OCI-LY3 (cell line): ENCODE results near the gene FZD7.

Experiments
- H2AFZ ChIP-seq: fragments of 200-600, 300-600 bp; shearing (Covaris generic); 2 replicates; pipeline ENCODE4 v1.6.0; 2014; ENCODE audit warnings: antibody characterized with exemption, low read depth, low read length
- H3K27ac ChIP-seq: fragments of 200-600, 300-600 bp; sonication (generic); 2 replicates; pipeline ENCODE4 v1.5.1; 2014; ENCODE audit warnings: mild to moderate bottlenecking, low read length, moderate library complexity, mixed read lengths
- H3K27me3 ChIP-seq: fragments of 200-600, 300-600 bp; sonication (generic); 2 replicates; pipeline ENCODE4 v1.6.1; 2014; ENCODE audit warnings: low read depth, low read length, mixed read lengths
- H3K36me3 ChIP-seq: fragments of 200-600, 300-600 bp; sonication (generic); replicated peaks from 2 replicates; pipeline ENCODE3; 2014; ENCODE audit warnings: low read depth, low read length, mixed read lengths
- H3K4me1 ChIP-seq: fragments of 300-600, 200-600 bp; sonication (generic); 2 replicates; pipeline ENCODE4 v1.6.1; 2014; ENCODE audit warnings: low read length, mixed read lengths
- H3K4me2 ChIP-seq: fragments of 200-600, 300-600 bp; sonication (generic); 2 replicates; pipeline ENCODE4 v1.6.1; 2014; ENCODE audit warnings: low read length, mixed read lengths
- H3K4me3 ChIP-seq: fragments of 300-600, 200-600 bp; sonication (generic); 2 replicates; pipeline ENCODE4 v1.5.1; 2014; ENCODE audit warnings: antibody characterized with exemption, mild to moderate bottlenecking, low read length, moderate library complexity
- H3K79me2 ChIP-seq: fragments of 300-600, 200-600 bp; shearing (Covaris generic); 2 replicates; pipeline ENCODE4 v1.6.1; 2014; ENCODE audit warnings: mild to moderate bottlenecking, low read length, mixed read lengths
- H3K9ac ChIP-seq: fragments of 300-600, 200-600 bp; shearing (Covaris generic); 2 replicates; pipeline ENCODE4 v1.6.0; 2014; ENCODE audit warnings: mild to moderate bottlenecking, low read length, moderate library complexity
- H3K9me3 ChIP-seq: fragments of 200-600, 300-600 bp; shearing (Covaris generic); 2 replicates; pipeline ENCODE4 v1.6.1; 2014; ENCODE audit warnings: low read length, mixed read lengths; ENCODE audit not compliant: insufficient read depth
- H4K20me1 ChIP-seq: fragments of 200-600, 300-600 bp; sonication (generic); 2 replicates; pipeline ENCODE4 v1.6.1; 2016; ENCODE audit warnings: low read length, mixed read lengths; ENCODE audit not compliant: insufficient read depth
- EZH2phosphoT487 ChIP-seq: fragments of 200-600 bp; shearing (Covaris generic); IDR thresholded peaks from 2 replicates; pipeline ENCODE4 v1.6.1; 2018; ENCODE audit warnings: antibody characterized with exemption, mixed run types, low read depth
- TF ChIP-seq, protein P1 (sequence below): fragments of 200-600, 300-600 bp; sonication (generic); IDR thresholded peaks from 2 replicates; pipeline ENCODE4 v1.5.1; 2014; ENCODE audit warnings: antibody characterized with exemption, low read length, low read depth

The FZD7 gene

DNA sequence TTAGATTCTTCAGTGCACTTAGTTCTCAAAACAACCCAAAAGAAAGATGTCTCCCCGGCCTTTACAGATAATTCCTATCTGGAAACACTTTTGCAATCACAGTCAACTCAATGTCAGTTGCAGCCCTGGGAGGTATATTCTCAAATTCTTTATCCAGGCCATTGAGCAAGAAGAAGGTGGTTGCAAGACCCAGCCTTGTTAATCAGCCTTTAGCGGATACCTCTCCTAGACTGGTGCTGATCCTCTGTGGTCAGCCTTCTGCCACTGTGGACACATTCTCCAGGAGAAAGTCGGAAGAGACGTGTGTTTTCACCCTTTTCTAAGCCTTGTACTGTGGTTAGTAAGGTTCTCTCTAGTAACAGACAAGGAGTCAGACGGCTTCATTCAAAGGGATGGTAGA lies 7.8 kb upstream of the FZD7 start:
- Histone ChIP-seq H3K9ac (no peak overlapping the region), H3K36me3 (no peaks in the 10 kb centered on the region), H2AFZ (no peak overlapping the region), H3K9me3 (no peaks in the 10 kb centered on the region), H3K27ac (no peak overlapping the region), H3K4me3 (no peak overlapping the region), H3K27me3 (no peaks in the 10 kb centered on the region), H3K79me2 (no peaks in the 10 kb centered on the region), H3K4me2 (no peak overlapping the region), H3K4me1 (no peaks in the 10 kb centered on the region), H4K20me1 (no peaks in the 10 kb centered on the region)
- TF ChIP-seq EZH2phosphoT487: no peak
- TF ChIP-seq, protein P1, sequence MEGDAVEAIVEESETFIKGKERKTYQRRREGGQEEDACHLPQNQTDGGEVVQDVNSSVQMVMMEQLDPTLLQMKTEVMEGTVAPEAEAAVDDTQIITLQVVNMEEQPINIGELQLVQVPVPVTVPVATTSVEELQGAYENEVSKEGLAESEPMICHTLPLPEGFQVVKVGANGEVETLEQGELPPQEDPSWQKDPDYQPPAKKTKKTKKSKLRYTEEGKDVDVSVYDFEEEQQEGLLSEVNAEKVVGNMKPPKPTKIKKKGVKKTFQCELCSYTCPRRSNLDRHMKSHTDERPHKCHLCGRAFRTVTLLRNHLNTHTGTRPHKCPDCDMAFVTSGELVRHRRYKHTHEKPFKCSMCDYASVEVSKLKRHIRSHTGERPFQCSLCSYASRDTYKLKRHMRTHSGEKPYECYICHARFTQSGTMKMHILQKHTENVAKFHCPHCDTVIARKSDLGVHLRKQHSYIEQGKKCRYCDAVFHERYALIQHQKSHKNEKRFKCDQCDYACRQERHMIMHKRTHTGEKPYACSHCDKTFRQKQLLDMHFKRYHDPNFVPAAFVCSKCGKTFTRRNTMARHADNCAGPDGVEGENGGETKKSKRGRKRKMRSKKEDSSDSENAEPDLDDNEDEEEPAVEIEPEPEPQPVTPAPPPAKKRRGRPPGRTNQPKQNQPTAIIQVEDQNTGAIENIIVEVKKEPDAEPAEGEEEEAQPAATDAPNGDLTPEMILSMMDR: no peak

DNA sequence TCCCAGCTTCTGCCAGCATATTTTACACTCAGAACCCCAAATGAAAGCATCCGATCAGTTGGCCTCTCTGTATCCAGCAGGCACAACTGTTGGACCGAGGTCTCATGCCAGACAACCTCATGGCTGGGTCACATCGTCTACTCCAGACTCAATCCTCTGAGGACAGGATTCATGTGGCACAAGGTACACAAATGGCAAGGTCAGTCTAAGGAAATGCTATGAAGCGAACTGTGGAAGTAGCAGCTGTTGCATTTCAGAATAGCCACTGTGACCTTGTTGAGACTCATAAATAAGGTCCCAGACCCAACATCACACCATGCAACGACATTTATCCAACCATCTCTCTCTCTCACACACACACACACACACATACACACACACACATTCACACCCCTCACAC lies 7.1 kb upstream of the FZD7 start:
- Histone ChIP-seq H3K4me1 (no peaks in the 10 kb centered on the region), H4K20me1 (no peaks in the 10 kb centered on the region), H3K9ac (no peak overlapping the region), H3K4me3 (no peak overlapping the region), H3K4me2 (no peak overlapping the region), H2AFZ (no peak overlapping the region), H3K79me2 (no peaks in the 10 kb centered on the region), H3K9me3 (no peaks in the 10 kb centered on the region), H3K27me3 (no peaks in the 10 kb centered on the region), H3K27ac (no peak overlapping the region), H3K36me3 (no peaks in the 10 kb centered on the region)
- TF ChIP-seq, protein P1: no peak
- no peak for TF ChIP-seq EZH2phosphoT487

DNA sequence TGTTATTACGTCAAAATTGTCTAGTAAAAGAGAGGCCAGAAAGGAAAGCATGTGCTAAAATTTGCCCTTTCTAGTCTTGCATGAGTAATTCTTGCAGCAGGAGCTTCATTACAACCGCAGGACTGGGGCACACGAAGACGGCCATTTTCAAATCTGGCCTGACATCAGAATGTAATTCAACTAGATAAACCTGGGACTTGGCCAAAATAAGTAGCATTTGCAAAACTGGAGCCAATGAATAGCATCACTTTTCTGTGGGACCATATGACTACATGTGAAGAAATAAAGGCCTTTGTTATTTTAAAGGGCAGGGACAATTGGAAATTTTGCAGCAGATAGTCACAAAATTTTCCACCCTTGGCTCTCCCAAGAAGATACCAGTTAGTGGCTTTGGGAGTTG lies 3.0 kb upstream of the FZD7 start:
- H3K36me3 ChIP-seq: no peaks in the 10 kb centered on the region
- no peaks in the 10 kb centered on the region for H3K9me3 ChIP-seq
- no peaks in the 10 kb centered on the region for H3K27me3 ChIP-seq
- H4K20me1 ChIP-seq: no peaks in the 10 kb centered on the region
- no peak overlapping the region for H3K27ac ChIP-seq
- H3K9ac ChIP-seq: no peak overlapping the region
- H3K4me2 ChIP-seq: no peak overlapping the region
- H3K79me2 ChIP-seq: no peaks in the 10 kb centered on the region
- TF ChIP-seq EZH2phosphoT487: no peak
- TF ChIP-seq, protein P1: no peak
- H3K4me3 ChIP-seq: no peak overlapping the region
- no peaks in the 10 kb centered on the region for H3K4me1 ChIP-seq
- no peak overlapping the region for H2AFZ ChIP-seq

DNA sequence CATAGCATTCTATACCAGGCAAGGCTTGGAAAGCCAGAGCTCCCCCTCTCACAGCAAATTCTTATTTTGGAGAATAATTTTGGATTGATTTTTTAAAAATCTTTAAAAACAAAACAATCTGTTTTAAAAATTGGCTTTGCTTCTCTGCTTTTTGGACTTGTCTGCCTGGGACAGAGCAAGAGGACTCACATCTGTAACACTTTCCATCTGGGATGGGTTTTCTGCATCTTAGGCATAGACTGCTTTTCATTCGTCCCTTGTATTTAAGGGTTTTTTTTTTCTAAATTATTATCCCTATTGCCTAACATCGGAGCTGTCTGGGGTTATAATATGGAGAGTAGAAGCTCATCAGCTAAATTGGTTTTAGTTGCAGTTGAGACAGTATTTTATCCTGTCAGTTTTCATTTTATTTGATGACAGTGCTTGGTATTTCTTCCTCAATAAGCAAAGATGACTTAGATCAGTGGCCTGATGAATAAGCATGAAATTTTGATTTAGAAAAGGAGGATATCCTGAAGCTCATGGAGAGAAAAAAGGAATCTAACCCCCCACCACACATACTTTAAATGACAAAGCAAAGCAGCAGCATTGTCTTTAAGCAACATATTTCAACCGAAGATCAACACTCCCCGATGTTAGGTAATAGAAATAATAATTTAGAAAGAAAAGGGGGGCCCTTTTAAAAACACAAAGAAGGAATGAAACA lies 2.3 kb upstream of the FZD7 start:
- Histone ChIP-seq H3K4me3 (no peak overlapping the region), H3K27ac (no peak overlapping the region)

More for the DNA sequence above, 2.3 kb upstream of the FZD7 start:
- no peak overlapping the region for H3K4me2 ChIP-seq
- no peaks in the 10 kb centered on the region for H3K4me1 ChIP-seq
- no peak for TF ChIP-seq EZH2phosphoT487
- TF ChIP-seq, protein P1: no peak
- H2AFZ ChIP-seq: no peak overlapping the region
- H3K36me3 ChIP-seq: no peaks in the 10 kb centered on the region
- H3K79me2 ChIP-seq: no peaks in the 10 kb centered on the region
- no peak overlapping the region for H3K9ac ChIP-seq
- no peaks in the 10 kb centered on the region for H3K27me3 ChIP-seq
- H4K20me1 ChIP-seq: no peaks in the 10 kb centered on the region
- no peaks in the 10 kb centered on the region for H3K9me3 ChIP-seq
